HCT116 (cell line): ENCODE data around the gene SDR42E2. TPM values are rescaled to one million over a fixed set of nuclear protein-coding genes. Genes with fewer than 3 reads are reported as not detected.

ENCODE experiments used
- ATAC-seq: fragments of 200-7000 bp; cut with Tn5 transposase; 2 replicates; pipeline ENCODE4 v1.9.1; 2020; ENCODE audit warnings: mild to moderate bottlenecking, moderate library complexity
- BruUV-seq: library from RNA; stranded (reverse); fragments of 400-500 nt; replicated peaks from 2 replicates; lab custom pipeline; 2021; lab: Mats Ljungman, UMichigan
- CTCF ChIA-PET: fragments of 300-600 bp; sonication (Branson Sonifier 250); formaldehyde crosslinking; loops from one replicate; lab custom pipeline; 2021; ENCODE audit warnings: antibody characterized with exemption; lab: Charles Lee
- POLR2A ChIA-PET: fragments of 300-600, 350-600 bp; sonication (Branson Sonifier 250); formaldehyde crosslinking; loops from one replicate; lab custom pipeline; 2021; ENCODE audit warnings: antibody characterized with exemption; lab: Charles Lee
- RAD21 ChIA-PET, 2 experiments: fragments of 300-600 bp; sonication (Branson Sonifier 250); formaldehyde crosslinking; loops; one replicate each; lab custom pipeline; 2023; ENCODE audit warnings: low total read pairs in 2 of 2; ENCODE audit not compliant: uncharacterized antibody in 2 of 2, unreplicated experiment in 2 of 2, low non-redundant PET in 1 of 2; lab: Charles Lee
- DNase-seq: peaks from one replicate; pipeline ENCODE4 v3.0.0-alpha.2; 2010; ENCODE audit warnings: low read depth, low spot score
- H2AFZ ChIP-seq: fragments of 200-600 bp; shearing (Covaris generic), sonication (generic); 2 replicates; pipeline ENCODE4 v1.6.1; 2017; ENCODE audit warnings: low read depth, mixed run types, mixed read lengths, antibody characterized with exemption, low read length; ENCODE audit not compliant: poor library complexity, severe bottlenecking
- H3K27ac ChIP-seq: 2 replicates; pipeline ENCODE4 v1.5.1; 2012; ENCODE audit warnings: low read depth, low read length
- H3K27me3 ChIP-seq: fragments of 200-600 bp; sonication (generic); 2 replicates; pipeline ENCODE4 v1.6.1; 2016; ENCODE audit warnings: mixed run types, low read length, mixed read lengths; ENCODE audit not compliant: insufficient read depth
- H3K36me3 ChIP-seq, 2 experiments: fragments of 200-500 bp in 1 of 2; fragments of 200-600 bp in 1 of 2; sonication (Bioruptor generic) in 1 of 2; sonication (generic) in 1 of 2; 2 replicates each; pipeline versions ENCODE4 v1.5.1 to v1.6.1; 2014 to 2016; ENCODE audit warnings: low read length in 2 of 2, inconsistent platforms in 1 of 2, mixed read lengths in 1 of 2, mixed run types in 1 of 2; ENCODE audit not compliant: insufficient read depth in 2 of 2, control insufficient read depth in 1 of 2
- H3K4me1 ChIP-seq, 2 experiments: fragments of 200-600 bp in 1 of 2; sonication (generic) in 1 of 2; 2 replicates each; pipeline versions ENCODE4 v1.5.1 to v1.6.1; 2012 to 2017; ENCODE audit warnings: low read length in 2 of 2, inconsistent platforms in 1 of 2, mild to moderate bottlenecking in 1 of 2, mixed read lengths in 1 of 2, mixed run types in 1 of 2, moderate library complexity in 1 of 2; ENCODE audit not compliant: insufficient read depth in 2 of 2, control insufficient read depth in 1 of 2
- H3K4me2 ChIP-seq: fragments of 200-600 bp; sonication (generic); 2 replicates; pipeline ENCODE4 v1.6.1; 2017; ENCODE audit warnings: mixed run types, low read length, mixed read lengths
- H3K4me3 ChIP-seq, 2 experiments: fragments of 200-600 bp in 1 of 2; sonication (generic) in 1 of 2; replicated peaks in 1 of 2; 2 replicates each; pipeline ENCODE4 v1.5.1; 2011 to 2016; ENCODE audit warnings: low read length in 2 of 2, control low read depth in 1 of 2, low read depth in 1 of 2, mild to moderate bottlenecking in 1 of 2, mixed read lengths in 1 of 2, mixed run types in 1 of 2
- H3K79me2 ChIP-seq: fragments of 200-600 bp; sonication (generic); 2 replicates; pipeline ENCODE4 v1.6.1; 2017; ENCODE audit warnings: mild to moderate bottlenecking, mixed run types, low read length, moderate library complexity, mixed read lengths; ENCODE audit not compliant: insufficient read depth
- H3K9ac ChIP-seq: fragments of 200-600 bp; sonication (generic); 2 replicates; pipeline ENCODE4 v1.6.1; 2016; ENCODE audit warnings: low read length, mixed read lengths
- H3K9me2 ChIP-seq: fragments of 200-600 bp; sonication (generic), shearing (Covaris generic); 2 replicates; pipeline ENCODE4 v1.6.1; 2017; ENCODE audit warnings: mixed run types, mild to moderate bottlenecking, moderate library complexity; ENCODE audit not compliant: insufficient read depth
- H3K9me3 ChIP-seq, 2 experiments: fragments of 200-500 bp in 1 of 2; fragments of 200-600 bp in 1 of 2; sonication (Bioruptor generic) in 1 of 2; sonication (generic) in 1 of 2; 2 replicates each; pipeline ENCODE4 v1.6.1; 2014 to 2017; ENCODE audit warnings: low read length in 2 of 2, mixed read lengths in 2 of 2, inconsistent platforms in 1 of 2, low read depth in 1 of 2, mild to moderate bottlenecking in 1 of 2, mixed run types in 1 of 2, moderate library complexity in 1 of 2; ENCODE audit not compliant: control insufficient read depth in 1 of 2, insufficient read depth in 1 of 2
- H4K20me1 ChIP-seq: fragments of 200-600 bp; sonication (generic), shearing (Covaris generic); 2 replicates; pipeline ENCODE4 v1.6.1; 2017; ENCODE audit warnings: mixed run types, mild to moderate bottlenecking, moderate library complexity; ENCODE audit not compliant: insufficient read depth
- CEBPB ChIP-seq: IDR thresholded peaks from 2 replicates; pipeline ENCODE4 v1.6.1; 2012; ENCODE audit warnings: low read depth
- EGR1 ChIP-seq: IDR thresholded peaks from 2 replicates; pipeline ENCODE4 v1.6.1; 2012; ENCODE audit warnings: low read depth
- ELF1 ChIP-seq: IDR thresholded peaks from 2 replicates; pipeline ENCODE4 v1.6.1; 2012; ENCODE audit warnings: low read depth, borderline replicate concordance
- EZH2 ChIP-seq: fragments of 200-600 bp; sonication (generic); IDR thresholded peaks from 2 replicates; pipeline ENCODE4 v1.6.1; 2017; ENCODE audit warnings: antibody characterized with exemption, mixed run types
- EZH2phosphoT487 ChIP-seq: fragments of 200-600 bp; IDR thresholded peaks from 2 replicates; pipeline ENCODE4 v1.6.1; 2018; ENCODE audit warnings: antibody characterized with exemption, borderline replicate concordance
- FOSL1 ChIP-seq: IDR thresholded peaks from 2 replicates; pipeline ENCODE4 v1.6.1; 2012; ENCODE audit warnings: low read depth
- JUND ChIP-seq: IDR thresholded peaks from 2 replicates; pipeline ENCODE4 v1.6.1; 2012
- POLR2AphosphoS5 ChIP-seq: IDR thresholded peaks from 2 replicates; pipeline ENCODE4 v1.6.1; 2011; ENCODE audit warnings: mild to moderate bottlenecking, low read depth, low read length, moderate library complexity
- RAD21 ChIP-seq: IDR thresholded peaks from 2 replicates; pipeline ENCODE4 v1.6.1; 2012; ENCODE audit warnings: low read depth, mild to moderate bottlenecking
- SIN3A ChIP-seq: IDR thresholded peaks from 2 replicates; pipeline ENCODE4 v1.6.1; 2012; ENCODE audit warnings: low read depth
- SP1 ChIP-seq: IDR thresholded peaks from 2 replicates; pipeline ENCODE4 v1.6.1; 2012; ENCODE audit warnings: low read depth
- SRF ChIP-seq: IDR thresholded peaks from 2 replicates; pipeline ENCODE4 v1.6.1; 2012; ENCODE audit warnings: low read depth
- TCF7L2 ChIP-seq: IDR thresholded peaks from 2 replicates; pipeline ENCODE4 v1.7.0; 2011; ENCODE audit warnings: borderline replicate concordance, inconsistent platforms; ENCODE audit not compliant: insufficient read depth, insufficient read length; ENCODE audit errors: extremely low read depth
- YY1 ChIP-seq: IDR thresholded peaks from 2 replicates; pipeline ENCODE4 v1.6.1; 2011; ENCODE audit warnings: low read length, low read depth, moderate library complexity, mild to moderate bottlenecking; ENCODE audit not compliant: insufficient replicate concordance; ENCODE audit errors: extremely low read depth
- ZFX ChIP-seq: fragments of 450-650 bp; IDR thresholded peaks from 2 replicates; pipeline ENCODE4 v1.6.1; 2017
- ZNF274 ChIP-seq: fragments of 200-500 bp; sonication (Bioruptor generic); IDR thresholded peaks from 2 replicates; pipeline ENCODE4 v1.6.1; 2014; ENCODE audit warnings: mild to moderate bottlenecking, low read depth, low read length, inconsistent platforms
- intact Hi-C: fragments of 100-400 bp; cut with micrococcal nuclease; formaldehyde crosslinking; loops from 2 replicates; pipeline ENCODE4 v1.10.0; 2022
- total RNA-seq: library from RNA; stranded (reverse); gene quantifications from one replicate; pipeline ENCODE4 v1.2.1, GENCODE V29; 2021; ENCODE audit not compliant: unreplicated experiment
- TF ChIP-seq, protein P1 (sequence below): IDR thresholded peaks from 2 replicates; pipeline ENCODE4 v1.6.1; 2011; ENCODE audit warnings: mild to moderate bottlenecking, low read length, moderate library complexity; ENCODE audit not compliant: insufficient replicate concordance; ENCODE audit errors: extremely low read depth
- TF ChIP-seq, protein P2 (sequence below): IDR thresholded peaks from 2 replicates; pipeline ENCODE4 v1.6.1; 2012; ENCODE audit warnings: low read depth
- TF ChIP-seq, protein P3 (sequence below): IDR thresholded peaks from 2 replicates; pipeline ENCODE4 v1.6.1; 2012
- TF ChIP-seq, protein P4 (sequence below), 3 experiments: fragments of 200-600 bp in 1 of 3; sonication (generic) in 1 of 3; IDR thresholded peaks in 2 of 3; conservative IDR thresholded peaks in 1 of 3; 2 replicates each; pipeline ENCODE4 v1.5.1; 2012 to 2017; ENCODE audit warnings: low read depth in 2 of 3, low read length in 2 of 3, antibody characterized with exemption in 1 of 3, borderline replicate concordance in 1 of 3, control low read depth in 1 of 3, mild to moderate bottlenecking in 1 of 3, mixed read lengths in 1 of 3, mixed run types in 1 of 3, moderate library complexity in 1 of 3; ENCODE audit not compliant: insufficient read depth in 1 of 3

SDR42E2 gene
- total RNA-seq, 1 experiment from 2014 or later = 0.27 TPM

DNA sequence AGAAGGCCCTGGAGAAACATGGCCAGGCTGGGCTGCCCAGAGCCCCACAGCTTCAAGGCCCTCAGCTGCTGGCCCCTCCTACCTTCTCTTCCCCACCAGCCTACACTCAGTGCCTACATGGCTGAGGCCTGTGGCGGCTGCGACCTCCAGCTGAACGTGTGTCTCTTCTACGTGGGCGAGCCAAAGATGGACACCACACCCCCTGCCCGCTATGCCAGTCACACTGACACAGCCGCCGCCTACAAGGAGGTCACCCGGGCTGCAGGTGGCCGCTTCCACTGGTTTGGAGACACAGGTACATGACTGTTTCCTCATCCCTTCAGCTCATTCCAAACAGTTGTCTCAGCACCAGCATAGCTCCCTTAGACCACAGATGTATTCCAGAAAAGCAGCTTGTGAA is 29.5 kb upstream of the SDR42E2 start (continued):
- TF ChIP-seq SRF (no peak), FOSL1 (no peak)

DNA sequence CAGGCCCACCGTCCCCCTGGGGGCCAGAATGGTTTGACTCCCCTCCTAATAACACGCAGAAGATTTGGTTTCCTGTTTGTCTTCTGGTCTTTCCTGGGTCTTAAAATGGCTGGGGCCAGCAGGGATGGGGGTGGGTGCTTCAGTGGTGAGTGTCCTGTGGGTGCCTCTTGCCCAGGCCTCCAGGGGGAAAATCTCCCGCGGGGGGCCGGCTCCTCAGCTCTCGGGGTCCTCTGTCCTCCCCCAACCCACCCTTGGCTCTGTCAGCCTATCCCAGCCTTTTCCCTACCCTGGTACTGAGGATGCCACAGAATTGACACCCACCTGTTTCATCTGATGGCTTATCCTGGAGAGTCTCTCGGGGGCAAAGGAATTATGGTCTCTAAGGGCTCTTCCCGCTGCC is 23.8 kb upstream of the SDR42E2 start:
- no peaks in the 10 kb centered on the region for H3K4me1 ChIP-seq
- no TSS peak for BruUV-seq
- intact Hi-C loops = no loop called here
- H3K79me2 ChIP-seq = no peaks in the 10 kb centered on the region
- DNase-seq = no peak
- H3K9me3 ChIP-seq = no peaks in the 10 kb centered on the region
- no peaks in the 10 kb centered on the region for H3K9me2 ChIP-seq
- no peak overlapping the region for H3K9ac ChIP-seq
- H2AFZ ChIP-seq = no peak overlapping the region
- ChIA-PET CTCF (no interaction called here), RAD21 (no interaction called here)
- TF ChIP-seq SIN3A (no peak), FOSL1 (no peak), ZNF274 (no peak), EGR1 (no peak), CEBPB (no peak), TCF7L2 (no peak), EZH2 (no peak), YY1 (no peak), ZFX (no peak), EZH2phosphoT487 (no peak), SP1 (no peak), RAD21 (no peak), JUND (no peak), ELF1 (no peak), POLR2AphosphoS5 (no peak)
- TF ChIP-seq, protein P1, sequence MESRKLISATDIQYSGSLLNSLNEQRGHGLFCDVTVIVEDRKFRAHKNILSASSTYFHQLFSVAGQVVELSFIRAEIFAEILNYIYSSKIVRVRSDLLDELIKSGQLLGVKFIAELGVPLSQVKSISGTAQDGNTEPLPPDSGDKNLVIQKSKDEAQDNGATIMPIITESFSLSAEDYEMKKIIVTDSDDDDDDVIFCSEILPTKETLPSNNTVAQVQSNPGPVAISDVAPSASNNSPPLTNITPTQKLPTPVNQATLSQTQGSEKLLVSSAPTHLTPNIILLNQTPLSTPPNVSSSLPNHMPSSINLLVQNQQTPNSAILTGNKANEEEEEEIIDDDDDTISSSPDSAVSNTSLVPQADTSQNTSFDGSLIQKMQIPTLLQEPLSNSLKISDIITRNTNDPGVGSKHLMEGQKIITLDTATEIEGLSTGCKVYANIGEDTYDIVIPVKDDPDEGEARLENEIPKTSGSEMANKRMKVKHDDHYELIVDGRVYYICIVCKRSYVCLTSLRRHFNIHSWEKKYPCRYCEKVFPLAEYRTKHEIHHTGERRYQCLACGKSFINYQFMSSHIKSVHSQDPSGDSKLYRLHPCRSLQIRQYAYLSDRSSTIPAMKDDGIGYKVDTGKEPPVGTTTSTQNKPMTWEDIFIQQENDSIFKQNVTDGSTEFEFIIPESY = no peak
- TF ChIP-seq, protein P2, sequence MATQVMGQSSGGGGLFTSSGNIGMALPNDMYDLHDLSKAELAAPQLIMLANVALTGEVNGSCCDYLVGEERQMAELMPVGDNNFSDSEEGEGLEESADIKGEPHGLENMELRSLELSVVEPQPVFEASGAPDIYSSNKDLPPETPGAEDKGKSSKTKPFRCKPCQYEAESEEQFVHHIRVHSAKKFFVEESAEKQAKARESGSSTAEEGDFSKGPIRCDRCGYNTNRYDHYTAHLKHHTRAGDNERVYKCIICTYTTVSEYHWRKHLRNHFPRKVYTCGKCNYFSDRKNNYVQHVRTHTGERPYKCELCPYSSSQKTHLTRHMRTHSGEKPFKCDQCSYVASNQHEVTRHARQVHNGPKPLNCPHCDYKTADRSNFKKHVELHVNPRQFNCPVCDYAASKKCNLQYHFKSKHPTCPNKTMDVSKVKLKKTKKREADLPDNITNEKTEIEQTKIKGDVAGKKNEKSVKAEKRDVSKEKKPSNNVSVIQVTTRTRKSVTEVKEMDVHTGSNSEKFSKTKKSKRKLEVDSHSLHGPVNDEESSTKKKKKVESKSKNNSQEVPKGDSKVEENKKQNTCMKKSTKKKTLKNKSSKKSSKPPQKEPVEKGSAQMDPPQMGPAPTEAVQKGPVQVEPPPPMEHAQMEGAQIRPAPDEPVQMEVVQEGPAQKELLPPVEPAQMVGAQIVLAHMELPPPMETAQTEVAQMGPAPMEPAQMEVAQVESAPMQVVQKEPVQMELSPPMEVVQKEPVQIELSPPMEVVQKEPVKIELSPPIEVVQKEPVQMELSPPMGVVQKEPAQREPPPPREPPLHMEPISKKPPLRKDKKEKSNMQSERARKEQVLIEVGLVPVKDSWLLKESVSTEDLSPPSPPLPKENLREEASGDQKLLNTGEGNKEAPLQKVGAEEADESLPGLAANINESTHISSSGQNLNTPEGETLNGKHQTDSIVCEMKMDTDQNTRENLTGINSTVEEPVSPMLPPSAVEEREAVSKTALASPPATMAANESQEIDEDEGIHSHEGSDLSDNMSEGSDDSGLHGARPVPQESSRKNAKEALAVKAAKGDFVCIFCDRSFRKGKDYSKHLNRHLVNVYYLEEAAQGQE = no peak
- TF ChIP-seq, protein P3, sequence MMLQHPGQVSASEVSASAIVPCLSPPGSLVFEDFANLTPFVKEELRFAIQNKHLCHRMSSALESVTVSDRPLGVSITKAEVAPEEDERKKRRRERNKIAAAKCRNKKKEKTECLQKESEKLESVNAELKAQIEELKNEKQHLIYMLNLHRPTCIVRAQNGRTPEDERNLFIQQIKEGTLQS = no peak
- TF ChIP-seq, protein P4, sequence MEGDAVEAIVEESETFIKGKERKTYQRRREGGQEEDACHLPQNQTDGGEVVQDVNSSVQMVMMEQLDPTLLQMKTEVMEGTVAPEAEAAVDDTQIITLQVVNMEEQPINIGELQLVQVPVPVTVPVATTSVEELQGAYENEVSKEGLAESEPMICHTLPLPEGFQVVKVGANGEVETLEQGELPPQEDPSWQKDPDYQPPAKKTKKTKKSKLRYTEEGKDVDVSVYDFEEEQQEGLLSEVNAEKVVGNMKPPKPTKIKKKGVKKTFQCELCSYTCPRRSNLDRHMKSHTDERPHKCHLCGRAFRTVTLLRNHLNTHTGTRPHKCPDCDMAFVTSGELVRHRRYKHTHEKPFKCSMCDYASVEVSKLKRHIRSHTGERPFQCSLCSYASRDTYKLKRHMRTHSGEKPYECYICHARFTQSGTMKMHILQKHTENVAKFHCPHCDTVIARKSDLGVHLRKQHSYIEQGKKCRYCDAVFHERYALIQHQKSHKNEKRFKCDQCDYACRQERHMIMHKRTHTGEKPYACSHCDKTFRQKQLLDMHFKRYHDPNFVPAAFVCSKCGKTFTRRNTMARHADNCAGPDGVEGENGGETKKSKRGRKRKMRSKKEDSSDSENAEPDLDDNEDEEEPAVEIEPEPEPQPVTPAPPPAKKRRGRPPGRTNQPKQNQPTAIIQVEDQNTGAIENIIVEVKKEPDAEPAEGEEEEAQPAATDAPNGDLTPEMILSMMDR (IDR thresholded peaks at IDR 0.05 in 2 of 3, conservative IDR thresholded peaks at IDR 0.05 in 1 of 3; ENCODE audit: borderline replicate concordance in 1 of 3, insufficient read depth in 1 of 3, low read depth in 2 of 3, low read length in 2 of 3) = no peak
- TF ChIP-seq, all 23 proteins: peak for 0
- no peak overlapping the region for H3K4me2 ChIP-seq
- H3K36me3 ChIP-seq = no peaks in the 10 kb centered on the region
- POLR2A ChIA-PET = no interaction called here
- H3K27me3 ChIP-seq = peaks cover 19% of the 10 kb centered on the region; the same call in 1 of the 2 replicates
- no peaks in the 10 kb centered on the region for H4K20me1 ChIP-seq
- no peak overlapping the region for H3K4me3 ChIP-seq
- H3K27ac ChIP-seq = no peak overlapping the region
- ATAC-seq = no peak
